Measurements from ENCODE around the gene NRG2. TPM values are rescaled to one million over a fixed set of nuclear protein-coding genes. Genes with fewer than 3 reads are reported as not detected.

Gene NRG2
- total RNA-seq, 1 experiment from 2014 or later: 0.91 TPM

GRCh38 chr5:139882961-139883539, 160.0 kb downstream of the NRG2 start:
- TF ChIP-seq FOSL1 (IDR thresholded peaks at IDR 0.05; ENCODE audit: low read depth) (no peak), REST (IDR thresholded peaks at IDR 0.05; ENCODE audit: low read depth) (no peak), TCF7L2 (IDR thresholded peaks at IDR 0.05; ENCODE audit: borderline replicate concordance, extremely low read depth, insufficient read depth, insufficient read length) (no peak), SP1 (IDR thresholded peaks at IDR 0.05; ENCODE audit: low read depth) (no peak), ZNF274 (IDR thresholded peaks at IDR 0.05; ENCODE audit: low read depth, low read length) (no peak), CEBPB (IDR thresholded peaks at IDR 0.05; ENCODE audit: low read depth) (no peak), JUND (IDR thresholded peaks at IDR 0.05) (no peak), YY1 (IDR thresholded peaks at IDR 0.05; ENCODE audit: extremely low read depth, insufficient replicate concordance, low read depth, low read length) (no peak), EZH2 (IDR thresholded peaks at IDR 0.05) (no peak), RAD21 (IDR thresholded peaks at IDR 0.05; ENCODE audit: low read depth) (no peak), ELF1 (IDR thresholded peaks at IDR 0.05; ENCODE audit: borderline replicate concordance, low read depth) (no peak), SIN3A (IDR thresholded peaks at IDR 0.05; ENCODE audit: low read depth) (no peak), EZH2phosphoT487 (IDR thresholded peaks at IDR 0.05; ENCODE audit: borderline replicate concordance) (no peak), POLR2A (IDR thresholded peaks at IDR 0.05; ENCODE audit: borderline replicate concordance, extremely low read depth, insufficient read depth, insufficient read length) (no peak), CTCF (IDR thresholded peaks at IDR 0.05 in 2 of 3, conservative IDR thresholded peaks at IDR 0.05 in 1 of 3; ENCODE audit: borderline replicate concordance in 1 of 3, insufficient read depth in 1 of 3, low read depth in 2 of 3, low read length in 2 of 3) (no peak), POLR2AphosphoS5 (IDR thresholded peaks at IDR 0.05; ENCODE audit: low read depth, low read length) (no peak), ATF3 (IDR thresholded peaks at IDR 0.05) (no peak), ZFX (IDR thresholded peaks at IDR 0.05) (no peak), MAX (IDR thresholded peaks at IDR 0.05) (no peak)
- peak overlapping the region; percentile 9; the same call in 1 of the 2 replicates for H3K4me2 ChIP-seq (ENCODE audit: low read length)
- ATAC-seq: no peak
- no peak for DNase-seq (ENCODE audit: low read depth, low spot score)
- H4K20me1 ChIP-seq (ENCODE audit: insufficient read depth): no peaks in the 10 kb centered on the region
- peaks cover 3 to 26% of the 10 kb centered on the region in 2 experiments for H3K4me1 ChIP-seq (ENCODE audit: control insufficient read depth in 1 of 2, insufficient read depth in 2 of 2, low read length in 2 of 2)
- no peak overlapping the region for H3K4me3 ChIP-seq (replicated peaks in 1 of 2; ENCODE audit: low read depth in 1 of 2, low read length in 2 of 2)
- no peaks in the 10 kb centered on the region for H3K79me2 ChIP-seq (ENCODE audit: insufficient read depth, low read length)
- no peak overlapping the region for H2AFZ ChIP-seq (ENCODE audit: low read depth, low read length, poor library complexity, severe bottlenecking)
- no peaks in the 10 kb centered on the region for H3K9me3 ChIP-seq (ENCODE audit: control insufficient read depth in 1 of 2, insufficient read depth in 1 of 2, low read depth in 1 of 2, low read length in 2 of 2)
- POLR2A ChIA-PET: no interaction called here
- no peak overlapping the region for H3K27ac ChIP-seq (ENCODE audit: low read depth, low read length)
- no peaks in the 10 kb centered on the region for H3K36me3 ChIP-seq (ENCODE audit: control insufficient read depth in 1 of 2, insufficient read depth in 2 of 2, low read length in 2 of 2)
- RAD21 ChIA-PET (ENCODE audit: low non-redundant PET in 1 of 2, low total read pairs in 2 of 2, uncharacterized antibody in 2 of 2, unreplicated experiment in 2 of 2): no interaction called here
- intact Hi-C loops (cut with micrococcal nuclease): no loop called here
- no TSS peak for BruUV-seq (replicated peaks)
- CTCF ChIA-PET: no interaction called here
- no peaks in the 10 kb centered on the region for H3K27me3 ChIP-seq (ENCODE audit: insufficient read depth, low read length)
- H3K9me2 ChIP-seq (ENCODE audit: insufficient read depth): no peaks in the 10 kb centered on the region
- H3K9ac ChIP-seq (ENCODE audit: low read length): no peak overlapping the region
